ENCODE measurements around the gene DHRS13.

GRCh38 chr17:28950752-28951427, 48.0 kb upstream of the DHRS13 start:
- TF ChIP-seq CTCF (conservative IDR thresholded peaks at IDR 0.05), result no peak
- peak; percentile 84; the same call in 1 of the 2 replicates for TF ChIP-seq ZFX (IDR thresholded peaks at IDR 0.05)

Measured in C4-2B (cell line).